NT2/D1 (cell line): ENCODE data around the gene FKBP9.

Experiments used
- DNase-seq: peaks from one replicate; pipeline ENCODE4 v3.0.0-alpha.2; 2011; ENCODE audit warnings: low read depth, low spot score
- H3K27me3 ChIP-seq: 2 replicates; pipeline ENCODE4 v1.6.0; 2011; ENCODE audit warnings: mild to moderate bottlenecking; ENCODE audit not compliant: insufficient read length, insufficient read depth
- H3K36me3 ChIP-seq: 2 replicates; pipeline ENCODE4 v1.6.1; 2011; ENCODE audit warnings: mild to moderate bottlenecking, low read length, mixed read lengths; ENCODE audit not compliant: insufficient read depth, insufficient read length
- H3K4me1 ChIP-seq: 2 replicates; pipeline ENCODE4 v1.5.1; 2011; ENCODE audit not compliant: insufficient read depth, insufficient read length
- H3K4me3 ChIP-seq: 2 replicates; pipeline ENCODE4 v1.5.1; 2011; ENCODE audit warnings: low read depth; ENCODE audit not compliant: insufficient read length
- H3K9ac ChIP-seq: 2 replicates; pipeline ENCODE4 v1.6.0; 2011; ENCODE audit warnings: low read depth; ENCODE audit not compliant: insufficient read length
- H3K9me3 ChIP-seq: 2 replicates; pipeline ENCODE4 v1.5.1; 2011; ENCODE audit warnings: mild to moderate bottlenecking, low read length; ENCODE audit not compliant: insufficient read depth
- SUZ12 ChIP-seq: IDR thresholded peaks from 2 replicates; pipeline ENCODE4 v1.6.1; 2011; ENCODE audit not compliant: insufficient read length, insufficient read depth; ENCODE audit errors: extremely low read depth
- YY1 ChIP-seq: IDR thresholded peaks from 2 replicates; pipeline ENCODE4 v1.6.1; 2011; ENCODE audit not compliant: insufficient read length, insufficient read depth
- ZNF274 ChIP-seq: IDR thresholded peaks from 2 replicates; pipeline ENCODE4 v1.6.1; 2011; ENCODE audit warnings: mild to moderate bottlenecking, low read depth, low read length

Gene FKBP9

GRCh38 chr7:32941681-32942414 is 15.4 kb upstream of the FKBP9 start:
- H3K9ac ChIP-seq = no peak overlapping the region
- peaks cover 6% of the 10 kb centered on the region for H3K36me3 ChIP-seq
- H3K4me1 ChIP-seq = peaks cover 4% of the 10 kb centered on the region
- TF ChIP-seq SUZ12 (no peak), ZNF274 (no peak), YY1 (no peak)
- H3K27me3 ChIP-seq = peaks cover 96% of the 10 kb centered on the region
- H3K9me3 ChIP-seq = peaks cover 14% of the 10 kb centered on the region
- DNase-seq = no peak
- peak overlapping the region; percentile 3 for H3K4me3 ChIP-seq

- DNase-seq = peak; percentile 63
- H3K4me1 ChIP-seq = peaks cover 4% of the 10 kb centered on the region
- peak overlapping the region; percentile 24 for H3K4me3 ChIP-seq
- peaks cover 21% of the 10 kb centered on the region for H3K9me3 ChIP-seq
- peaks cover 6% of the 10 kb centered on the region for H3K36me3 ChIP-seq
- TF ChIP-seq YY1 (no peak), ZNF274 (no peak), SUZ12 (no peak)
- H3K27me3 ChIP-seq = peaks cover 96% of the 10 kb centered on the region
- peak overlapping the region; percentile 56 for H3K9ac ChIP-seq
Observed at GRCh38 chr7:32942415-32943251, 14.6 kb upstream of the FKBP9 start.

DNA sequence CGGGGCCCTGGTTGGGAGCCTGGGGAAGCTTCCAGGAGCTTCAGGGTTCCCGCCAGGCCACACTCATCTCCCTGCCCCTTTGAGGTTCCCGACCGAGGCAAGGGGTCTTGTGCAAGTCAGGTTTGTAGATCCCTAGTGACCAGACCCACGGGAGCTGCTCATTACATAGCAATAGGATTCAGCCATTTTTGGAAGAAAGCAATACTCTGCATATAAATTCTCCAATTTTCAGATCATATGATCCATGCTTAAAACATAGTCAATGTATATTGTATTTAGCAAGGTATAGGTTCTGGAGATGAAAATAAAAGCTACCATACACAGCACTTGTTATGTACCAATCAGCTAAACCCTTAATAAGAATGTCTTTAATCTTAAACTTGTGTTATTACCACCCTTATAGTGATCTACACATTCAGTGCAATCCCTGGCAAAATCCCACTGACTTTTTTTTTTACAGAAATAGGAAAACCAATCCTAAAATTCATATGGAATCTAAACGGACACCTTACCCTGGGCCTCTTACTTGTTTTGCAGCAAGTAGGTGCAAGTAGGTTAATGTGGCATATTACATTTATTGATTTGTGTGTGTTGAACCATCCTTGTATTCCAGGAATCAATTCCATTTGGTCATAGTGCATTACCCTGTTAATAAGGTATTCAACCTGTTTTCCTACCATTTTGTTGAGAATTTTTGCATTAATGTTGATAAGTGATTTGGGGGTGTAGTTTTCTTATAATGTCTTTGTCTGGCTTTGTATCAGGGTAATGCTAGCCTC is 13.8 kb upstream of the FKBP9 start:
- Histone ChIP-seq H3K9me3 (peaks cover 29% of the 10 kb centered on the region), H3K27me3 (peaks cover 96% of the 10 kb centered on the region), H3K4me3 (no peak overlapping the region), H3K9ac (no peak overlapping the region), H3K4me1 (peaks cover 4% of the 10 kb centered on the region), H3K36me3 (peaks cover 6% of the 10 kb centered on the region)
- no peak for DNase-seq
- TF ChIP-seq ZNF274 (no peak), SUZ12 (no peak), YY1 (no peak)

GRCh38 chr7:32947420-32947983 is 9.7 kb upstream of the FKBP9 start:
- peaks cover 97% of the 10 kb centered on the region for H3K27me3 ChIP-seq

DNA sequence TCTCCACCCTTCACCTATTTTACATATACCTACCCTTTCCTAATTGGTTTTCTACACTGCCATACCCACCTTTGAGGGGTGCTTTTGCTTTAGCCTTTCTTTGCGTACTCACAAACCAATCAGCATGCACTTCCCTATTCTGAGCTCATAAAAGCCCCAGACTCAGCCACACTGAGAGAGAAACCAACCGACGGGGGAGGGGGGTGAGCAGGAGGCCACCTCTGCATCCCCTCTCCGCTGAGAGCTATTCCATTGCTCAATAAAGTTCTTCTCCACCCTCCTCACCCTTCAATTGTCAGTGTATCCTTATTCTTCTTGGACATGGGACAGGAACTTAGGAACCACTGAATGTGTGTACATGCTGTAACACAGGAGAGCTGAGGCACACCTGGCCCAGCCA is 9.0 kb upstream of the FKBP9 start:
- TF ChIP-seq YY1 (no peak), ZNF274 (no peak), SUZ12 (no peak)
- no peak overlapping the region for H3K9ac ChIP-seq
- H3K4me1 ChIP-seq = no peaks in the 10 kb centered on the region
- no peak overlapping the region for H3K4me3 ChIP-seq
- DNase-seq = no peak
- H3K27me3 ChIP-seq = peaks cover 97% of the 10 kb centered on the region
- H3K9me3 ChIP-seq = peaks cover 36% of the 10 kb centered on the region
- no peaks in the 10 kb centered on the region for H3K36me3 ChIP-seq

More at GRCh38 chr7:32947420-32947983, 9.7 kb upstream of the FKBP9 start:
- TF ChIP-seq YY1 = no peak
- no peak for TF ChIP-seq SUZ12
- no peak for TF ChIP-seq ZNF274
- H3K4me1 ChIP-seq = no peaks in the 10 kb centered on the region
- no peak for DNase-seq
- no peak overlapping the region for H3K9ac ChIP-seq
- no peaks in the 10 kb centered on the region for H3K36me3 ChIP-seq
- no peak overlapping the region for H3K4me3 ChIP-seq
- peaks cover 37% of the 10 kb centered on the region for H3K9me3 ChIP-seq

DNA sequence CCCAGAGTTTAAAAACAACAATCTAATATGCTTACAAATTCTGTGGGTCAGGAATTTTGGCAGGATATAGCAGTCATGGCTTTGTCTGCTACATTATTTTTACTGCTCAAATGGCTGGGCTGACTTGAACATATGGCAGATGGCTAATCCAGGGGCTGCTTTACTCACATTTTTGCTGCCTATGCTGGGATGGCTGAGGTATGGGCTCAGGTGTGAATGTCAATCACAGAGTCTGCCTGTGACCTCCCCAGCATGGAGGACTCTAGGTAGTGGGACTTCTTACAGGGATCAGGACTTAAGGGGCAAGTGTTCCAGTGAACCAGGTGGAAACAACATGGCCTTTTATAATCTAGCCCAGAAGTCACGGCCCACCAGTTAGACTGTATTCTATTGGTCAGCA is 4.4 kb upstream of the FKBP9 start:
- H3K4me3 ChIP-seq = no peak overlapping the region
- H3K9me3 ChIP-seq = peaks cover 14% of the 10 kb centered on the region
- DNase-seq = no peak
- H3K9ac ChIP-seq = no peak overlapping the region
- H3K36me3 ChIP-seq = no peaks in the 10 kb centered on the region
- TF ChIP-seq YY1 = no peak
- TF ChIP-seq SUZ12 = no peak
- peaks cover 79% of the 10 kb centered on the region for H3K27me3 ChIP-seq
- no peaks in the 10 kb centered on the region for H3K4me1 ChIP-seq
